Activated T-helper 1 cell treated with anti-CD3 and anti-CD28 coated beads, Interleukin-12 subunit alpha, Interleukin-12 subunit beta, Interleukin-2, Interleukin-4 antibody, amounts not matched to agents 30 ng/mL and 10 ng/mL and 1 ng/mL, durations not matched to agents 14 hours and 24 hours and 36 hours (primary cell): Measurements from ENCODE around the gene C9orf43. TPM values are rescaled to one million over a fixed set of nuclear protein-coding genes. Genes with fewer than 3 reads are reported as not detected.
"Not testable (repeated sequence)": the region's sequence is repeated elsewhere in the genome, so short reads cannot be mapped to it uniquely, and the experiment has no call there.

ENCODE experiments used
- DNase-seq: peaks from one replicate; pipeline ENCODE4 v3.0.0; 2021; ENCODE audit warnings: low spot score
- H3K27ac Mint-ChIP-seq: one replicate; pipeline ENCODE4 v1.8.0; 2021; ENCODE audit warnings: mild to moderate bottlenecking, mixed read lengths
- H3K27me3 Mint-ChIP-seq: one replicate; pipeline ENCODE4 v1.8.0; 2022; ENCODE audit warnings: mild to moderate bottlenecking, moderate library complexity, mixed read lengths; ENCODE audit not compliant: insufficient read depth
- H3K36me3 Mint-ChIP-seq: one replicate; pipeline ENCODE4 v1.8.0; 2021; ENCODE audit warnings: low read depth, mixed read lengths
- H3K4me1 Mint-ChIP-seq: one replicate; pipeline ENCODE4 v1.8.0; 2021; ENCODE audit warnings: low read depth, mixed read lengths
- H3K4me3 Mint-ChIP-seq: one replicate; pipeline ENCODE4 v1.8.0; 2021; ENCODE audit warnings: mild to moderate bottlenecking, moderate library complexity, mixed read lengths
- H3K9me3 Mint-ChIP-seq: one replicate; pipeline ENCODE4 v1.8.0; 2021; ENCODE audit warnings: mixed read lengths
- intact Hi-C: fragments of 100-400 bp; cut with micrococcal nuclease; formaldehyde crosslinking; loops from one replicate; pipeline ENCODE4 v1.15.1; 2024
- total RNA-seq: library from RNA; stranded (reverse); gene quantifications from 2 replicates; pipeline ENCODE4 v1.2.3, GENCODE V29; 2022

The C9orf43 gene
- total RNA-seq, 1 donor from 2014 or later: 0.62 TPM

- no peak for DNase-seq
- intact Hi-C loops: no loop called here
Observed at GRCh38 chr9:113390192-113390960, 20.2 kb upstream of the C9orf43 start.

GRCh38 chr9:113391917-113392316 lies 18.6 kb upstream of the C9orf43 start:
- Mint-ChIP-seq H3K4me3 (no peak overlapping the region), H3K9me3 (no peaks in the 10 kb centered on the region), H3K27me3 (no peaks in the 10 kb centered on the region), H3K4me1 (peaks cover 7% of the 10 kb centered on the region), H3K27ac (no peak overlapping the region), H3K36me3 (peaks cover 15% of the 10 kb centered on the region)
- DNase-seq: no peak
- intact Hi-C loops: no loop called here

More at GRCh38 chr9:113390192-113390960, 20.2 kb upstream of the C9orf43 start:
- no peaks in the 10 kb centered on the region for H3K27me3 Mint-ChIP-seq
- H3K36me3 Mint-ChIP-seq: peaks cover 14% of the 10 kb centered on the region
- H3K27ac Mint-ChIP-seq: no peak overlapping the region
- H3K9me3 Mint-ChIP-seq: no peaks in the 10 kb centered on the region
- no peak overlapping the region for H3K4me3 Mint-ChIP-seq
- no peaks in the 10 kb centered on the region for H3K4me1 Mint-ChIP-seq

- intact Hi-C loops: no loop called here
- Mint-ChIP-seq H3K36me3 (peaks cover 13% of the 10 kb centered on the region), H3K4me3 (no peak overlapping the region), H3K9me3 (no peaks in the 10 kb centered on the region), H3K4me1 (peaks cover 7% of the 10 kb centered on the region), H3K27ac (no peak overlapping the region), H3K27me3 (no peaks in the 10 kb centered on the region)
- DNase-seq: no peak
Observed at GRCh38 chr9:113393281-113393680, 17.3 kb upstream of the C9orf43 start.

GRCh38 chr9:113395000-113395861 lies 15.3 kb upstream of the C9orf43 start:
- Mint-ChIP-seq H3K9me3 (no peaks in the 10 kb centered on the region), H3K27ac (no peak overlapping the region), H3K4me1 (peaks cover 19% of the 10 kb centered on the region), H3K4me3 (no peak overlapping the region), H3K27me3 (no peaks in the 10 kb centered on the region), H3K36me3 (peaks cover 12% of the 10 kb centered on the region)
- intact Hi-C loops: no loop called here
- no peak for DNase-seq

GRCh38 chr9:113397203-113397631 lies 13.3 kb upstream of the C9orf43 start:
- intact Hi-C loops: no loop called here
- Mint-ChIP-seq H3K27ac (no peak overlapping the region), H3K36me3 (peaks cover 6% of the 10 kb centered on the region), H3K27me3 (no peaks in the 10 kb centered on the region), H3K9me3 (no peaks in the 10 kb centered on the region), H3K4me3 (no peak overlapping the region), H3K4me1 (peaks cover 25% of the 10 kb centered on the region)
- DNase-seq: no peak

- H3K4me1 Mint-ChIP-seq: peaks cover 25% of the 10 kb centered on the region
- H3K27me3 Mint-ChIP-seq: no peaks in the 10 kb centered on the region
- peak overlapping the region; percentile 78 for H3K4me3 Mint-ChIP-seq
- intact Hi-C loops: no loop called here
- no peaks in the 10 kb centered on the region for H3K9me3 Mint-ChIP-seq
- H3K27ac Mint-ChIP-seq: no peak overlapping the region
- no peak for DNase-seq
- peaks cover 6% of the 10 kb centered on the region for H3K36me3 Mint-ChIP-seq
Observed at GRCh38 chr9:113398796-113399195, 11.8 kb upstream of the C9orf43 start.

GRCh38 chr9:113399646-113400200 lies 10.8 kb upstream of the C9orf43 start:
- peaks cover 6% of the 10 kb centered on the region for H3K36me3 Mint-ChIP-seq
- no peaks in the 10 kb centered on the region for H3K9me3 Mint-ChIP-seq
- H3K4me3 Mint-ChIP-seq: peak overlapping the region; percentile 78
- no peak overlapping the region for H3K27ac Mint-ChIP-seq
- intact Hi-C loops: loop anchor here (2.0 to 5.0 kb wide), 2 partner anchors 191 to 682 kb away; partner anchors contain the start of gene INIP
- DNase-seq: no peak
- H3K27me3 Mint-ChIP-seq: no peaks in the 10 kb centered on the region
- peaks cover 25% of the 10 kb centered on the region for H3K4me1 Mint-ChIP-seq

- intact Hi-C loops: loop anchor here (1.0 to 5.0 kb wide), 9 partner anchors 9 to 684 kb away; partner anchors contain the start of genes C9orf43, CDC26, FKBP15 and INIP
- Mint-ChIP-seq H3K4me1 (peaks cover 25% of the 10 kb centered on the region), H3K9me3 (no peaks in the 10 kb centered on the region), H3K27ac (peak within 1 kb of the TSS; percentile 67), H3K27me3 (no peaks in the 10 kb centered on the region), H3K36me3 (peaks cover 4% of the 10 kb centered on the region), H3K4me3 (peak within 1 kb of the TSS; percentile 89)
- peak; percentile 99 for DNase-seq
Observed at GRCh38 chr9:113401027-113401792, 9.3 kb upstream of the C9orf43 start, which contains the start of gene ALAD. Gene ALAD (minus strand): TSS chr9:113401284. CDS start chr9:113393559, 7,725 bp downstream.

- H3K9me3 Mint-ChIP-seq: no peaks in the 10 kb centered on the region
- H3K4me1 Mint-ChIP-seq: peaks cover 37% of the 10 kb centered on the region
- H3K27ac Mint-ChIP-seq: no peak overlapping the region
- no peak for DNase-seq
- intact Hi-C loops: loop anchor here (5.0 kb wide), 1 partner anchor 686 kb away; the partner anchor contains the start of gene INIP
- peaks cover 19% of the 10 kb centered on the region for H3K36me3 Mint-ChIP-seq
- no peaks in the 10 kb centered on the region for H3K27me3 Mint-ChIP-seq
- H3K4me3 Mint-ChIP-seq: no peak overlapping the region
Observed at GRCh38 chr9:113403646-113404045, 6.9 kb upstream of the C9orf43 start.

GRCh38 chr9:113406353-113406752 lies 4.2 kb upstream of the C9orf43 start:
- H3K27me3 Mint-ChIP-seq, H3K4me3 Mint-ChIP-seq, intact Hi-C loops, DNase-seq, H3K9me3 Mint-ChIP-seq: not testable (repeated sequence)
- H3K27ac Mint-ChIP-seq: peak overlapping the region; percentile 83
- H3K36me3 Mint-ChIP-seq: peaks cover 32% of the 10 kb centered on the region
- H3K4me1 Mint-ChIP-seq: peaks cover 28% of the 10 kb centered on the region

GRCh38 chr9:113406873-113407511 lies 3.6 kb upstream of the C9orf43 start:
- intact Hi-C loops: loop anchor here (1.0 kb wide), 1 partner anchor 98 kb away; no protein-coding TSS in a partner anchor
- peak overlapping the region; percentile 89 for H3K4me3 Mint-ChIP-seq

More at GRCh38 chr9:113406873-113407511, 3.6 kb upstream of the C9orf43 start:
- H3K36me3 Mint-ChIP-seq: peaks cover 32% of the 10 kb centered on the region
- H3K9me3 Mint-ChIP-seq, H3K27me3 Mint-ChIP-seq: not testable (repeated sequence)
- DNase-seq: peak; percentile 59
- H3K27ac Mint-ChIP-seq: peak overlapping the region; percentile 83
- H3K4me1 Mint-ChIP-seq: peaks cover 22% of the 10 kb centered on the region
